ENCODE measurements around the gene RBM28.

DNA sequence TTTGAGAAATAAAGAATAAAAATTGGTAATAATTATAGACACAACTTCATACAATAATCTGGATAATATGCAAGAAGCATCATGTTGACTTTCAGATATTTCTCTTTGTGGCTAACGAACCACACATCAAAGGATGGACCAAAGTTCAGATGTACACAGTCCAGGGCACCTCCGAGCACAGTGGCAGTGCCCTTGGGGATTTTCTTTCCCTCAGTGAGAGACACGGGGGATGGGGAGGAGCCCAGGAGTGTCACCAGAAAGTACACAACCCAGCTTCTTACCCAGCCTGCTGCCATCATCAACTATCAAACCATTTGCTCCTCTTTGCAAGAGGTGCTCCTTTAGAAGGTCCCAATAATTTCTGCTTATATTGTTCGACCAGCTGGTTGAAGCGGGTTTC is 33.2 kb downstream of the RBM28 start:
- TF ChIP-seq, protein P1, sequence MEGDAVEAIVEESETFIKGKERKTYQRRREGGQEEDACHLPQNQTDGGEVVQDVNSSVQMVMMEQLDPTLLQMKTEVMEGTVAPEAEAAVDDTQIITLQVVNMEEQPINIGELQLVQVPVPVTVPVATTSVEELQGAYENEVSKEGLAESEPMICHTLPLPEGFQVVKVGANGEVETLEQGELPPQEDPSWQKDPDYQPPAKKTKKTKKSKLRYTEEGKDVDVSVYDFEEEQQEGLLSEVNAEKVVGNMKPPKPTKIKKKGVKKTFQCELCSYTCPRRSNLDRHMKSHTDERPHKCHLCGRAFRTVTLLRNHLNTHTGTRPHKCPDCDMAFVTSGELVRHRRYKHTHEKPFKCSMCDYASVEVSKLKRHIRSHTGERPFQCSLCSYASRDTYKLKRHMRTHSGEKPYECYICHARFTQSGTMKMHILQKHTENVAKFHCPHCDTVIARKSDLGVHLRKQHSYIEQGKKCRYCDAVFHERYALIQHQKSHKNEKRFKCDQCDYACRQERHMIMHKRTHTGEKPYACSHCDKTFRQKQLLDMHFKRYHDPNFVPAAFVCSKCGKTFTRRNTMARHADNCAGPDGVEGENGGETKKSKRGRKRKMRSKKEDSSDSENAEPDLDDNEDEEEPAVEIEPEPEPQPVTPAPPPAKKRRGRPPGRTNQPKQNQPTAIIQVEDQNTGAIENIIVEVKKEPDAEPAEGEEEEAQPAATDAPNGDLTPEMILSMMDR (conservative IDR thresholded peaks at IDR 0.05; ENCODE audit: low read depth, low read length): no peak
- no peak for TF ChIP-seq EZH2 (IDR thresholded peaks at IDR 0.05; ENCODE audit: low read length, unreplicated experiment)

All from PC-3 (cell line).